NCI-H69 (cell line): ENCODE measurements around the gene DDX31.
"Not testable (repeated sequence)": the region's sequence is repeated elsewhere in the genome, so short reads cannot be mapped to it uniquely, and the experiment has no call there.

Experiments used
- DNase-seq: peaks from one replicate; lab custom pipeline; 2025; lab: John Stamatoyannopoulos, UW

The DDX31 gene

GRCh38 chr9:132669698-132670456 is at the start of gene DDX31:
TSS of gene DDX31 (minus strand) at chr9:132669983. CDS start at chr9:132669934, 49 bp downstream.
- DNase-seq = peak; percentile 91

- not testable (repeated sequence) for DNase-seq
Measured at GRCh38 chr9:132718381-132718928, 48.7 kb upstream of the DDX31 start.

- DNase-seq = no peak
Measured at GRCh38 chr9:132717326-132717945, 47.7 kb upstream of the DDX31 start.

- DNase-seq = no peak
Measured at GRCh38 chr9:132716007-132716406, 46.2 kb upstream of the DDX31 start.

- no peak for DNase-seq
Measured at GRCh38 chr9:132712753-132713152, 43.0 kb upstream of the DDX31 start.

GRCh38 chr9:132711846-132712245 is 42.1 kb upstream of the DDX31 start:
- no peak for DNase-seq

- DNase-seq = not testable (repeated sequence)
Measured at GRCh38 chr9:132711152-132711551, 41.4 kb upstream of the DDX31 start.

GRCh38 chr9:132710333-132710732 is 40.5 kb upstream of the DDX31 start:
- DNase-seq = no peak

- DNase-seq = peak; percentile 25
Measured at GRCh38 chr9:132708769-132709430, 39.1 kb upstream of the DDX31 start.

- no peak for DNase-seq
Measured at GRCh38 chr9:132708239-132708638, 38.5 kb upstream of the DDX31 start.

- DNase-seq = no peak
Measured at GRCh38 chr9:132703336-132703735, 33.6 kb upstream of the DDX31 start.

GRCh38 chr9:132702254-132702653 is 32.5 kb upstream of the DDX31 start:
- peak; percentile 16 for DNase-seq

GRCh38 chr9:132699956-132700355 is 30.2 kb upstream of the DDX31 start:
- no peak for DNase-seq

- no peak for DNase-seq
Measured at GRCh38 chr9:132698989-132699388, 29.2 kb upstream of the DDX31 start.

GRCh38 chr9:132697230-132697629 is 27.4 kb upstream of the DDX31 start:
- DNase-seq = no peak

- peak; percentile 9 for DNase-seq
Measured at GRCh38 chr9:132694144-132694543, 24.4 kb upstream of the DDX31 start.

GRCh38 chr9:132690696-132691095 is 20.9 kb upstream of the DDX31 start:
- no peak for DNase-seq

GRCh38 chr9:132683873-132684272 is 14.1 kb upstream of the DDX31 start:
- DNase-seq = no peak

- DNase-seq = no peak
Measured at GRCh38 chr9:132681561-132681960, 11.8 kb upstream of the DDX31 start.

GRCh38 chr9:132679946-132680625 is 10.3 kb upstream of the DDX31 start:
- DNase-seq = no peak

- no peak for DNase-seq
Measured at GRCh38 chr9:132677976-132678375, 8.2 kb upstream of the DDX31 start.

- no peak for DNase-seq
Measured at GRCh38 chr9:132674485-132674884, 4.7 kb upstream of the DDX31 start.
